DMS53 (cell line): ENCODE data around the gene CHRNA9.
A peak's percentile ranks its signal among the peaks of the same experiment; 100 is the strongest.
"Not testable (repeated sequence)": the region's sequence is repeated elsewhere in the genome, so short reads cannot be mapped to it uniquely, and the experiment has no call there.

Source experiments
- DNase-seq: peaks from one replicate; lab custom pipeline; 2025; lab: John Stamatoyannopoulos, UW

The CHRNA9 gene

GRCh38 chr4:40380647-40381046 is 45.5 kb downstream of the CHRNA9 start:
- no peak for DNase-seq

- no peak for DNase-seq
These were observed 53.1 kb downstream of the CHRNA9 start for GRCh38 chr4:40388239-40388638.

- no peak for DNase-seq
These were observed 54.9 kb downstream of the CHRNA9 start for GRCh38 chr4:40389986-40390385.

GRCh38 chr4:40392241-40392640 is 57.1 kb downstream of the CHRNA9 start:
- DNase-seq: not testable (repeated sequence)

GRCh38 chr4:40394236-40394635 is 59.1 kb downstream of the CHRNA9 start:
- peak; percentile 17 for DNase-seq

GRCh38 chr4:40395166-40395900 is 60.2 kb downstream of the CHRNA9 start:
- DNase-seq: peak; percentile 71

- DNase-seq: peak; percentile 97
These were observed 61.0 kb downstream of the CHRNA9 start for GRCh38 chr4:40395908-40396793.

- no peak for DNase-seq
These were observed 64.4 kb downstream of the CHRNA9 start for GRCh38 chr4:40399578-40399977.

- no peak for DNase-seq
These were observed 66.0 kb downstream of the CHRNA9 start for GRCh38 chr4:40401096-40401495.

- DNase-seq: no peak
These were observed 66.5 kb downstream of the CHRNA9 start for GRCh38 chr4:40401631-40402030.

- no peak for DNase-seq
These were observed 67.4 kb downstream of the CHRNA9 start for GRCh38 chr4:40402556-40402955.

- no peak for DNase-seq
These were observed 67.9 kb downstream of the CHRNA9 start for GRCh38 chr4:40403081-40403480.
